Measurements from ENCODE around the gene WNK2.

DNA sequence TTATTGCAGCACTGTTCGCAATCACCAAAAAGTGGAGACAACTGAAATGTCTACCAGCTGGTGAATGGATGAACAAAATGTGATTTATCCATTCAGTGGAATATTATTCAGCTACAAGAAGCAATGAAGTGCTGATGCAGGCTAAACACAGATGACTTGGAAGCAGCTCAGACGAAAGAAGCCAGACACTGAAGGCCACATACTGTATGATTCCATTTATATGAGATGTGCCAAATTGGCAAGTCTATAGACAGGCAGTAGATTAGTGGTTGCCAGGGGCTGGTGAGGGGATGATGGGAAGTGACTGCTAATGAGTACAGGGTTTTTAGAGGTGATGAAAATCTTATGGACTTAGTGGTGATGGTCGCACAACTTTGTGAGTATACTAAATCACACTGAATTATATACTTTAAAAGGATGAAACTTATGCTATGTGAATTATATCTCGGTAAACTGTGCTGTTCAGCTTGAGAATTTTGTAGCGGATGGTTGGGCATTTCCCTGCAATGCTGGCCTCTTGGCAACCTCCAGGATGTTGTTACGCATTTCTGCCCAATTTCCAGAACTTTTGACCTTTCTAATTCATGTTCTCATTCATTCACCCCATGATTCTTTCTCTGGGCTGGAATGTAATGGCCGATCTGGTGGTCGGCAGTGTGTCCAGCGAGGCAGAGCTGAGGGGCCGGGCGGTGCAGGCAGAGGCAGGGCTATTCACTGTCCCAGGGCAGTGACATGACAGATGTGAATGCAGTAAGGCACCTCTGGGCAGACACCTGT, 22.0 kb upstream of the WNK2 start:
- TF ChIP-seq POLR2AphosphoS5 (IDR thresholded peaks at IDR 0.05; ENCODE audit: low read depth, low read length): no peak
- TF ChIP-seq POLR2A (IDR thresholded peaks at IDR 0.05; ENCODE audit: low read depth, low read length): no peak
- TF ChIP-seq TAF1 (IDR thresholded peaks at IDR 0.05; ENCODE audit: low read depth, low read length): no peak
